Choroid plexus epithelial cell (primary cell): ENCODE results near the gene TRIM54.
"Not testable (repeated sequence)": the region's sequence is repeated elsewhere in the genome, so short reads cannot be mapped to it uniquely, and the experiment has no call there.

Experiments used
- DNase-seq: peaks from one replicate; pipeline ENCODE4 v3.0.0-alpha.2; 2010; ENCODE audit warnings: low read depth
- H3K4me3 ChIP-seq: 2 replicates; pipeline ENCODE4 v1.5.1; 2011; ENCODE audit warnings: low read depth, mild to moderate bottlenecking, control low read depth, low read length, moderate library complexity
- CTCF ChIP-seq: conservative IDR thresholded peaks from 2 replicates; pipeline ENCODE4 v1.5.1; 2011; ENCODE audit warnings: low read depth, mild to moderate bottlenecking, control low read depth, inconsistent platforms, low read length, moderate library complexity

The TRIM54 gene

DNA sequence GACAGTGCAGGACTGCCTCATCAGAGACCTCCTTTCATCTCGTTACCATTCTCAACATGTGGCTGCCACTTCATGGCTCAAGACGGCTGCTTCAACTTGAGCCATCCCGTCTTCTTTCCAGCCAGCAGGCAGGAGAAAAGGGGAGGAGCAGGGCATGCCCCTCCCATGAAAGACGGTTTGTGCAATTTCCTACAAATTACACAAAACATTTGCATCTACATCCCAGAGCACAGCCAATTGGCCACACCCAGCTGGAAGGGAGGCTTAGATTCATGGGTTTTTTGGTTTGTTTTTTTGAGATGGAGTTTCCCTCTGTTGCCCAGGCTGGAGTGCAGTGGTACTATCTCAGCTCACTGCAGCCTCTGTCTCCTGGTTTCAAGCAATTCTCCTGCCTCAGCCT, 14.3 kb downstream of the TRIM54 start:
- TF ChIP-seq CTCF, result no peak
- no peak for DNase-seq
- H3K4me3 ChIP-seq, result no peak overlapping the region

- no peak for TF ChIP-seq CTCF
- no peak for DNase-seq
- H3K4me3 ChIP-seq, result no peak overlapping the region
These were observed 15.0 kb downstream of the TRIM54 start for GRCh38 chr2:27297195-27297594.

GRCh38 chr2:27298391-27299080, 16.3 kb downstream of the TRIM54 start:
- DNase-seq, result no peak
- no peak overlapping the region for H3K4me3 ChIP-seq
- TF ChIP-seq CTCF, result no peak

DNA sequence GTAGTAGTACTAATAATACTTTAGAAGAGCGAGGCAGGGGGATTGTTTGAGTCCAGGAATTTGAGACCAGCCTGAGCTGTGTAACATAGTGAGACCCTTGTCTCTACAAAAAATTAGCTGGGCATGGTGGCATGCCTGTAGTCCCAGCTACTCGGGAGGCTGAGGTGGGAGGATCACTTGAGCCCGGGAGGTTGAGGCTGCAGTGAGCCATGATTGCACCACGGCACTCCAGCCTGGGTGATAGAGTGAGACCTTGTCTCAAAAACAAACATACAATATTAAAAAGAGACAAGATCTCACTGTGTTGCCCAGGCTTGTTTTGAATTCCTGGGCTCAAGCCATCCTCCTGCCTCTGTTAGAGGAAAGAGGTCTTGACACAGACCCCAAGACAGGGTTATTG, 18.4 kb downstream of the TRIM54 start:
- not testable (repeated sequence) for H3K4me3 ChIP-seq

DNA sequence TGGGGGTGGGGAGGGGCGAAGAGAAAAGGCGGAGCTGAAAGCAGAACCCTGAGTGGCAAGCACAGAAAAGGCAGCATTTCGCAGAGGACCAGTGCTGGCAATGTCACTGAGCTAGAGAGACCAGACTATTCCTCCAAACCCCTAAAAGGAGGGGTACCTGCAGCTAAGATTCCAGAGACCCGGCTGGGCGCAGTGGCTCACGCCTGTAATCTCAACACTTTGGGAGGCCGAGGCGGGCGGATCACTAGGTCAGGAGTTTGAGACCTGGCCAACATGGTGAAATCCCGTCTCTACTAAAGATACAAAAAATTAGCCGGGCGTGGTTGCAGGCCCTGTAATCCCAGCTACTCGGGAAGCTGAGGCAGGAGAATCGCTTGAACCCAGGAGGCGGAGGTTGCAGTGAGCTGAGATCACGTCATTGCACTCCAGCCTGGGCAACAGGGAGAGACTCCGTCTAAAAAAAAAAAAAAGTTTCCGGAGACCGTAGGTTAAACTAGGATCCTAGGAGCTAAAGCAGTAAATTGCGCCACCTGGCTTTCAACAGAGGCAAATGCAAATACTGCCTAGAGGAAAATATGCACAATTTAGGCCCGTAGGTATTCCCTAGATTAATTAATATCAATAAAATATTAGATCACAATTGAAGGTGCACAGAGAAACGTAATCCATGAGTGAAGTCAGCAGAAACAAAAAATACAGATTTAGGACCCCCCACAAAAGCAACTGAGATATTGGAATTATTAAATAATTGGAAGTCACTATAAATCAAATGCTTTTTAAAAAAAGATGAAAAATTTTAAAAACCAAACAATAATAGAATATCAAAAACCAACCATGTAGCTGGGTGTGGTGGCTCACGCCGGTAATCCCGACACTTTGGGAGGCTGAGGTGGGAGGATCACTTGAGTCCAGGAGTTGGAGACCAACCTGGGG, 21.1 kb downstream of the TRIM54 start:
- H3K4me3 ChIP-seq, result peak overlapping the region; percentile 31
- TF ChIP-seq CTCF, result peak; percentile 83
- peak; percentile 80 for DNase-seq

More for the DNA sequence above, 18.4 kb downstream of the TRIM54 start:
- DNase-seq, result not testable (repeated sequence)

GRCh38 chr2:27304488-27305240, 22.4 kb downstream of the TRIM54 start:
- H3K4me3 ChIP-seq, result no peak overlapping the region
- TF ChIP-seq CTCF, result no peak
- DNase-seq, result no peak

DNA sequence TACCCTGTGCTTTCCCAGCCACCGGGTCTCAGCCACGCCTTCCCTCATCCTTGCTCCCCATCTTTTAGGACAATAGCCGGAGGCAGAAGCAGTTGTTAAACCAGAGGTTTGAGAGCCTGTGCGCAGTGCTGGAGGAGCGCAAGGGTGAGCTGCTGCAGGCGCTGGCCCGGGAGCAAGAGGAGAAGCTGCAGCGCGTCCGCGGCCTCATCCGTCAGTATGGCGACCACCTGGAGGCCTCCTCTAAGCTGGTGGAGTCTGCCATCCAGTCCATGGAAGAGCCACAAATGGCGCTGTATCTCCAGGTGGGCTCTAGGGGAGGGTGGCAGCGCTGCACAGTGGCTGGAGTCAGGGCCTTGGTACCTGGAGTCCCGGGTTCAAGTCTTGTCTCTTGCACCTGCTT, 23.3 kb downstream of the TRIM54 start:
- no peak overlapping the region for H3K4me3 ChIP-seq
- DNase-seq, result no peak
- no peak for TF ChIP-seq CTCF
